Tibial nerve (tissue), 4 donors: Measurements from ENCODE around the gene PPP2R2D. TPM values are rescaled to one million over a fixed set of nuclear protein-coding genes. Genes with fewer than 3 reads are reported as not detected.

Source experiments
- DNase-seq, 2 donors: peaks; one replicate each; pipeline ENCODE4 v3.0.0-alpha.2; 2019; ENCODE audit warnings: low spot score in 2 of 2
- H3K27ac ChIP-seq, 4 donors: fragments of 200-600 bp; sonication (generic) in 3 of 4; one replicate each; pipeline ENCODE4 v1.5.1; 2017 to 2019; ENCODE audit warnings: mild to moderate bottlenecking in 1 of 4
- H3K27me3 ChIP-seq, 2 donors: fragments of 200-600 bp; sonication (generic) in 1 of 2; one replicate each; pipeline versions ENCODE4 v1.5.1 to v1.6.0; 2017 to 2019
- H3K36me3 ChIP-seq, 3 donors: fragments of 200-600 bp; sonication (generic); one replicate each; pipeline ENCODE4 v1.5.1; 2018 to 2019
- H3K4me1 ChIP-seq, 4 donors: fragments of 200-600 bp; sonication (generic) in 3 of 4; one replicate each; pipeline ENCODE4 v1.5.1; 2017 to 2019
- H3K4me3 ChIP-seq, 4 donors: fragments of 200-600 bp; sonication (generic) in 3 of 4; one replicate each; pipeline ENCODE4 v1.5.1; 2017 to 2019; ENCODE audit warnings: mild to moderate bottlenecking in 1 of 4, moderate library complexity in 1 of 4
- H3K9me3 ChIP-seq, 4 donors: fragments of 200-600 bp; sonication (generic) in 3 of 4; one replicate each; pipeline ENCODE4 v1.5.1; 2017 to 2019
- CTCF ChIP-seq, 5 experiments: fragments of 200-600 bp in 3 of 5; fragments of 450-650 bp in 2 of 5; sonication (generic) in 3 of 5; IDR thresholded peaks; one replicate each; pipeline ENCODE4 v1.5.1; 2016 to 2019; ENCODE audit warnings: antibody characterized with exemption in 5 of 5, mild to moderate bottlenecking in 3 of 5, moderate library complexity in 2 of 5
- EP300 ChIP-seq, 2 donors: sonication (generic); formaldehyde crosslinking; IDR thresholded peaks; one replicate each; pipeline ENCODE4 v1.6.1; 2017; ENCODE audit warnings: antibody characterized with exemption in 2 of 2, mild to moderate bottlenecking in 1 of 2
- POLR2A ChIP-seq, 2 donors: fragments of 450-650 bp; IDR thresholded peaks; one replicate each; pipeline ENCODE4 v1.6.1; 2017; ENCODE audit warnings: antibody characterized with exemption in 2 of 2, mild to moderate bottlenecking in 2 of 2, moderate library complexity in 2 of 2
- WGBS, 2 donors: methylation state at CpG; one replicate each; pipeline ENCODE4 v1.1.5; 2018; 5-methylcytosine and 5-hydroxymethylcytosine counted together
- total RNA-seq, 4 donors: library from RNA; depleted of rRNA; stranded (reverse); fragments of >200 nt; gene quantifications; one replicate each; pipeline ENCODE4 v1.1.0, GENCODE V29; 2016

Gene PPP2R2D
- total RNA-seq, 4 donors from 2014 or later: 22.9 to 35.1 (median 28.9) TPM

- Histone ChIP-seq H3K9me3 (no peaks in the 10 kb centered on the region), H3K36me3 (peaks cover 2 to 90% (median 6%) of the 10 kb centered on the region in 3 donors), H3K4me1 (no peaks in the 10 kb centered on the region), H3K27ac (no peak overlapping the region), H3K4me3 (no peak overlapping the region), H3K27me3 (no peaks in the 10 kb centered on the region)
- 71 to 72% methylated on average over 11 of the region's 11 CpGs for WGBS, 2 donors
- TF ChIP-seq CTCF (IDR thresholded peaks at IDR 0.05) (no peak), EP300 (IDR thresholded peaks at IDR 0.05) (no peak), POLR2A (IDR thresholded peaks at IDR 0.05) (no peak)
- no peak for DNase-seq
Observed at GRCh38 chr10:131943021-131943814, 42.4 kb downstream of the PPP2R2D start.

- H3K27me3 ChIP-seq: no peaks in the 10 kb centered on the region
- no peak overlapping the region for H3K4me3 ChIP-seq
- DNase-seq: no peak
- peaks cover 6 to 94% (median 18%) of the 10 kb centered on the region in 3 donors for H3K36me3 ChIP-seq
- H3K9me3 ChIP-seq: no peaks in the 10 kb centered on the region
- H3K27ac ChIP-seq: no peak overlapping the region
- TF ChIP-seq CTCF (IDR thresholded peaks at IDR 0.05) (no peak), POLR2A (IDR thresholded peaks at IDR 0.05) (no peak), EP300 (IDR thresholded peaks at IDR 0.05) (no peak)
- WGBS, 2 donors: 69 to 70% methylated on average over 4 of the region's 4 CpGs
- no peaks in the 10 kb centered on the region for H3K4me1 ChIP-seq
Observed at GRCh38 chr10:131944412-131944811, 43.6 kb downstream of the PPP2R2D start.

- H3K36me3 ChIP-seq: peaks cover 6 to 95% (median 18%) of the 10 kb centered on the region in 3 donors
- no peaks in the 10 kb centered on the region for H3K4me1 ChIP-seq
- H3K4me3 ChIP-seq: no peak overlapping the region
- no peak for DNase-seq
- TF ChIP-seq CTCF (IDR thresholded peaks at IDR 0.05): no peak
- TF ChIP-seq EP300 (IDR thresholded peaks at IDR 0.05): no peak
- no peak for TF ChIP-seq POLR2A (IDR thresholded peaks at IDR 0.05)
- no peaks in the 10 kb centered on the region for H3K27me3 ChIP-seq
- no peak overlapping the region for H3K27ac ChIP-seq
- WGBS, 2 donors: 95 to 97% methylated on average over 28 of the region's 28 CpGs
- no peaks in the 10 kb centered on the region for H3K9me3 ChIP-seq
Observed at GRCh38 chr10:131944976-131945695, 44.3 kb downstream of the PPP2R2D start.

GRCh38 chr10:131946321-131946751 is 45.5 kb downstream of the PPP2R2D start:
- no peak for TF ChIP-seq CTCF (IDR thresholded peaks at IDR 0.05)
- no peak for TF ChIP-seq EP300 (IDR thresholded peaks at IDR 0.05)
- no peak for TF ChIP-seq POLR2A (IDR thresholded peaks at IDR 0.05)
- Histone ChIP-seq H3K4me1 (no peaks in the 10 kb centered on the region), H3K27me3 (no peaks in the 10 kb centered on the region), H3K27ac (no peak overlapping the region), H3K9me3 (no peaks in the 10 kb centered on the region), H3K4me3 (no peak overlapping the region), H3K36me3 (peaks cover 6 to 95% (median 18%) of the 10 kb centered on the region in 3 donors)
- WGBS, 2 donors: 81 to 89% methylated on average over 14 of the region's 14 CpGs
- DNase-seq: no peak

GRCh38 chr10:131946880-131947279 is 46.1 kb downstream of the PPP2R2D start:
- no peak for TF ChIP-seq POLR2A (IDR thresholded peaks at IDR 0.05)
- no peak for TF ChIP-seq EP300 (IDR thresholded peaks at IDR 0.05)
- TF ChIP-seq CTCF (IDR thresholded peaks at IDR 0.05): no peak
- Histone ChIP-seq H3K9me3 (no peaks in the 10 kb centered on the region), H3K4me3 (no peak overlapping the region), H3K27me3 (no peaks in the 10 kb centered on the region), H3K36me3 (peaks cover 6 to 95% (median 18%) of the 10 kb centered on the region in 3 donors), H3K27ac (no peak overlapping the region), H3K4me1 (no peaks in the 10 kb centered on the region)
- WGBS, 2 donors: 96 to 98% methylated on average over 14 of the region's 14 CpGs
- no peak for DNase-seq
